AG09319 (cell line): ENCODE measurements around the gene DDAH1.

Experiments used
- DNase-seq: peaks from one replicate; pipeline ENCODE4 v3.0.0-alpha.2; 2010; ENCODE audit warnings: low read depth; ENCODE audit errors: extremely low read depth
- TF ChIP-seq, protein P1 (sequence below): IDR thresholded peaks from 2 replicates; pipeline ENCODE4 v1.5.1; 2011; ENCODE audit warnings: low read depth, mild to moderate bottlenecking, inconsistent platforms, low read length, moderate library complexity

The DDAH1 gene

GRCh38 chr1:85328713-85329397, 136.1 kb downstream of the DDAH1 start:
- peak; percentile 81 for DNase-seq
- TF ChIP-seq, protein P1, sequence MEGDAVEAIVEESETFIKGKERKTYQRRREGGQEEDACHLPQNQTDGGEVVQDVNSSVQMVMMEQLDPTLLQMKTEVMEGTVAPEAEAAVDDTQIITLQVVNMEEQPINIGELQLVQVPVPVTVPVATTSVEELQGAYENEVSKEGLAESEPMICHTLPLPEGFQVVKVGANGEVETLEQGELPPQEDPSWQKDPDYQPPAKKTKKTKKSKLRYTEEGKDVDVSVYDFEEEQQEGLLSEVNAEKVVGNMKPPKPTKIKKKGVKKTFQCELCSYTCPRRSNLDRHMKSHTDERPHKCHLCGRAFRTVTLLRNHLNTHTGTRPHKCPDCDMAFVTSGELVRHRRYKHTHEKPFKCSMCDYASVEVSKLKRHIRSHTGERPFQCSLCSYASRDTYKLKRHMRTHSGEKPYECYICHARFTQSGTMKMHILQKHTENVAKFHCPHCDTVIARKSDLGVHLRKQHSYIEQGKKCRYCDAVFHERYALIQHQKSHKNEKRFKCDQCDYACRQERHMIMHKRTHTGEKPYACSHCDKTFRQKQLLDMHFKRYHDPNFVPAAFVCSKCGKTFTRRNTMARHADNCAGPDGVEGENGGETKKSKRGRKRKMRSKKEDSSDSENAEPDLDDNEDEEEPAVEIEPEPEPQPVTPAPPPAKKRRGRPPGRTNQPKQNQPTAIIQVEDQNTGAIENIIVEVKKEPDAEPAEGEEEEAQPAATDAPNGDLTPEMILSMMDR = no peak

DNA sequence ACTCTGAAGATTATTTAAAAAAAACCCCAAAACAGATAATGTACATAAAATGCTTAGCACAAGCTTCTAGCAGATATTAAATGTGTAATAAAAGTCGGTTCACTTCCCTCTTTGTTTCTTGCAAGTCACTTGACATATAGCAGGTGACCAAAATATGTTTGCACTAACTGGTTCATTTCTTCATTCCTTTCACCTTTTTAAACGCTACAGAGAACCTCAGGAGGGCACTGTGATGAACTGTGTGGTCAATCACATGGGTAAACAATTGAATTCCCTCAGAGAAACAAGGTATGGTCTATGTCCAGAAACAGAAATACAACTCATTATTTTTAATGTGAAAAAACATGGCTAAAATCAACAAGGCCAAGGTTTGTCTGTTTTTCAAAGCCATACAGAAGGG, 137.2 kb downstream of the DDAH1 start:
- DNase-seq = no peak
- TF ChIP-seq, protein P1 = no peak

DNA sequence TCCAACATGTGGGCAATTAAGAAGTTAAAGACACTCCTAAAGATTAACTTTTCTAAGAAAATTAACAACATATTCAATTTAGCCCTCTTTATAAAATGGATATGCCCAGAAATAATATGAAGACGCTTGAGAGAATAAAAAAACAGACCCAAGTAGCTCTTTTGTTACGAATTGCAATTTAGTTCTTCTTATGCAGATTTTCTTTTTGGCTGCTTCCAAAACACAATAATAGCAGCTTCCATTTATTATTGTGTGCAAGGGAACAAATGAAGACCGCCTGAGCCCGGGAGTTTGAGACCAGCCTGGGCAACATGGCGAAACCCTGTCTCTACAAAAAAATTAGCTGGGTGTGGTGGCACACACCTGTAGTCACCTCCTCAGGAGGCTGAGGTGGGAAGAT, 138.1 kb downstream of the DDAH1 start:
- DNase-seq = no peak
- TF ChIP-seq, protein P1 = no peak

GRCh38 chr1:85326336-85326735, 138.6 kb downstream of the DDAH1 start:
- no peak for DNase-seq
- TF ChIP-seq, protein P1 = no peak

DNA sequence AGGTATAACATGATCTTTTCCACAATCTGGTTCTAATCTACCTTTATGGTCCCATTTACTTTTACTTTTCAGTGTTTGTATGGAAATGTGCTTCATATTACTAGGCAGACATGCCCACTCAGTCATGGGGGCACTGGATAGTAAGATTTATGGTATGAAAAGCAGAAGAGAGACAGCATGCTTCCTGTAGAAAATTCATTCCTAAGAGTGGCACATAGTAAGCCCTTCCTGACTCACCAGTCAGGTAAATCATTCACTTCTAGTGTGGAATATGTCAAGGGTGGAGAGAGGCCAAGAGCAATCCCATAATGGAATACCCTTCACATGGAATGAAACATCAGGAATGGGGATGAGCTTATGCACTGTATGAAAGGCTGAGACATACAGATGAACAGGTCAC, 139.0 kb downstream of the DDAH1 start:
- no peak for DNase-seq
- TF ChIP-seq, protein P1 = no peak

DNA sequence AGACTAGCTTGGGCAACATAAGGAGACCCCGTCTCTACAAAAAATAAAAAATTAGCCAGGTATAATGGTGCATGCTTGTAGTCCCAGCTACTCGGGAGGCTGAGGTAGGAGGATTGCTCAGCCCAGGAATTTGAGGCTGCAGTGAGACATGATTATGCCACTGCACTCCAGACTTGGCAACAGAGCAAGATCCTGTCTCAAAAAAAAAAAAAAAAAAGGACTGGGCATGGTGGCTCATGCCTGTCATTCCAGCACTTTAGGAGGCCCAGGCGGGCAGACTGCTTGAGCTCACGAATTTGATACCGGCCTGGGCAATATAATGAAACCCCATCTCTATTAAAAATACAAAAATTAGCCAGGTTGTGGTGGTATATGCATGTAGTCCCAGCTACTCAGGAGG, 141.2 kb downstream of the DDAH1 start:
- TF ChIP-seq, protein P1 = no peak
- no peak for DNase-seq

GRCh38 chr1:85322655-85323054, 142.3 kb downstream of the DDAH1 start:
- TF ChIP-seq, protein P1 = no peak
- no peak for DNase-seq
